ENCODE measurements around the gene KLK7. TPM values are rescaled to one million over a fixed set of nuclear protein-coding genes. Genes with fewer than 3 reads are reported as not detected.

KLK7 gene
- polyA plus RNA-seq, 1 of the 3 experiments (the other 2 are of a cell fraction): not detected

- TF ChIP-seq FOXM1 (IDR thresholded peaks at IDR 0.05; ENCODE audit: low read depth): no peak
These were observed 50.1 kb downstream of the KLK7 start (continued) for GRCh38 chr19:50933640-50934039.

- Histone ChIP-seq H3K4me2 (no peak overlapping the region), H3K9me2 (no peaks in the 10 kb centered on the region), H3F3A (replicated peaks; ENCODE audit: insufficient read depth) (no peaks in the 10 kb centered on the region), H4K20me1 (ENCODE audit: insufficient read depth) (no peaks in the 10 kb centered on the region), H3K9ac (no peak overlapping the region), H3K9me3 (no peaks in the 10 kb centered on the region), H3K27ac (ENCODE audit: low read depth in 2 of 2, low read length in 1 of 2) (no peak overlapping the region), H3K4me3 (ENCODE audit: low read depth in 2 of 2, low read length in 1 of 2) (no peak overlapping the region), H2AFZ (ENCODE audit: low read depth) (no peak overlapping the region), H3K36me3 (replicated peaks in 1 of 2; ENCODE audit: control insufficient read depth in 1 of 2, insufficient read depth in 2 of 2, low read length in 1 of 2) (no peaks in the 10 kb centered on the region), H3K79me2 (ENCODE audit: insufficient read depth) (no peaks in the 10 kb centered on the region), H3K27me3 (ENCODE audit: insufficient read depth) (peaks cover 43% of the 10 kb centered on the region; the same call in 1 of the 2 replicates), H3K4me1 (ENCODE audit: control insufficient read depth in 1 of 2, insufficient read depth in 2 of 2, low read depth in 1 of 2, low read length in 1 of 2) (no peaks in the 10 kb centered on the region)
- 7% methylated on average over 4 of the region's 4 CpGs for WGBS (ENCODE audit: low lambda C conversion rate)
- CTCF ChIA-PET: no interaction called here
- POLR2A ChIA-PET: no interaction called here
- TF ChIP-seq RCOR1 (IDR thresholded peaks at IDR 0.05; ENCODE audit: low read length): no peak
- TF ChIP-seq PBX3 (IDR thresholded peaks at IDR 0.05): no peak
- no peak for TF ChIP-seq GATA2 (CRISPR knock-in tag; IDR thresholded peaks at IDR 0.05)
- no peak for TF ChIP-seq NRF1 (IDR thresholded peaks at IDR 0.05; ENCODE audit: low read depth, low read length)
- TF ChIP-seq CTCF (IDR thresholded peaks at IDR 0.05): no peak
- no peak for TF ChIP-seq YY1 (IDR thresholded peaks at IDR 0.05; ENCODE audit: low read depth)
- no peak for TF ChIP-seq USF1 (IDR thresholded peaks at IDR 0.05; ENCODE audit: borderline replicate concordance, low read depth)
- TF ChIP-seq EZH2phosphoT487 (IDR thresholded peaks at IDR 0.05; ENCODE audit: borderline replicate concordance, low read depth): no peak
- TF ChIP-seq ELF1 (IDR thresholded peaks at IDR 0.05): no peak
- no peak for TF ChIP-seq MEF2A (IDR thresholded peaks at IDR 0.05; ENCODE audit: borderline replicate concordance, low read depth)
- no peak for TF ChIP-seq USF2 (IDR thresholded peaks at IDR 0.05; ENCODE audit: borderline replicate concordance, low read depth, low read length)
- TF ChIP-seq JUND (IDR thresholded peaks at IDR 0.05): no peak
- no peak for TF ChIP-seq RAD21 (IDR thresholded peaks at IDR 0.05; ENCODE audit: low read length)
- no peak for TF ChIP-seq TCF12 (IDR thresholded peaks at IDR 0.05)
- TF ChIP-seq FOXJ3 (CRISPR knock-in tag; IDR thresholded peaks at IDR 0.05): no peak
- TF ChIP-seq NFIC (IDR thresholded peaks at IDR 0.05; ENCODE audit: borderline replicate concordance): no peak
- no peak for TF ChIP-seq REST (IDR thresholded peaks at IDR 0.05; ENCODE audit: low read depth, low read length)
- TF ChIP-seq EP300 (IDR thresholded peaks at IDR 0.05; ENCODE audit: borderline replicate concordance in 1 of 2, low read depth in 1 of 2, low read length in 1 of 2): no peak
- TF ChIP-seq SIN3A (IDR thresholded peaks at IDR 0.05; ENCODE audit: borderline replicate concordance, low read depth, low read length): no peak
- DNase-seq: no peak
These were observed 51.0 kb downstream of the KLK7 start for GRCh38 chr19:50932690-50933083.

Data from SK-N-SH (cell line).